BJ (cell line): ENCODE results near the gene SPATA31D3. TPM values are rescaled to one million over a fixed set of nuclear protein-coding genes. Genes with fewer than 3 reads are reported as not detected.
A peak's percentile ranks its signal among the peaks of the same experiment; 100 is the strongest.

Source experiments
- CTCF ChIA-PET: fragments of 350-600 bp; formaldehyde crosslinking; extraction: SDS; loops from one replicate; lab custom pipeline; 2021; ENCODE audit warnings: antibody characterized with exemption, inconsistent platforms; lab: Yijun Ruan, JAX
- POLR2A ChIA-PET: fragments of 300-600 bp; sonication (Branson Sonifier 250); formaldehyde crosslinking; extraction: SDS; loops from one replicate; lab custom pipeline; 2021; ENCODE audit warnings: antibody characterized with exemption; lab: Charles Lee
- DNase-seq: peaks from one replicate; pipeline ENCODE4 v3.0.0-alpha.2; 2011; ENCODE audit warnings: low read depth
- H3K27me3 ChIP-seq: 2 replicates; pipeline ENCODE4 v1.6.0; 2011; ENCODE audit warnings: low read length; ENCODE audit not compliant: control insufficient read depth, insufficient read depth
- H3K36me3 ChIP-seq: 2 replicates; pipeline ENCODE4 v1.5.1; 2011; ENCODE audit warnings: low read length; ENCODE audit not compliant: control insufficient read depth, insufficient read depth
- H3K4me3 ChIP-seq: 2 replicates; pipeline ENCODE4 v1.5.1; 2011; ENCODE audit warnings: low read depth, mild to moderate bottlenecking, control low read depth, low read length
- CTCF ChIP-seq: IDR thresholded peaks from 2 replicates; pipeline ENCODE4 v1.5.1; 2011; ENCODE audit warnings: low read depth, mild to moderate bottlenecking, control low read depth, inconsistent platforms, low read length, moderate library complexity; ENCODE audit not compliant: insufficient read depth
- polyA plus RNA-seq: library from polyadenylated mRNA; depleted of rRNA; stranded (reverse); fragments of >200 nt; gene quantifications from 2 replicates; pipeline ENCODE4 v1.2.3, GENCODE V29; 2011

Gene SPATA31D3
- polyA plus RNA-seq, 1 experiment, result not detected

- Histone ChIP-seq H3K4me3 (no peak overlapping the region), H3K36me3 (no peaks in the 10 kb centered on the region), H3K27me3 (peaks cover 2% of the 10 kb centered on the region; the same call in 1 of the 2 replicates)
- DNase-seq, result no peak
- ChIA-PET CTCF (interaction anchor here (1.8 kb wide), 1 partner anchor 8 kb away, joined by 4 read pairs; no protein-coding TSS in a partner anchor), POLR2A (no interaction called here)
- TF ChIP-seq CTCF, result no peak
These were observed 28.4 kb downstream of the SPATA31D3 start for GRCh38 chr9:81971727-81972126.

- CTCF ChIA-PET, result no interaction called here
These were observed 31.5 kb downstream of the SPATA31D3 start for GRCh38 chr9:81974764-81975163.

GRCh38 chr9:81976351-81976750 lies 33.1 kb downstream of the SPATA31D3 start:
- CTCF ChIA-PET, result no interaction called here
- POLR2A ChIA-PET, result no interaction called here
- no peak for DNase-seq
- no peak for TF ChIP-seq CTCF
- no peak overlapping the region for H3K4me3 ChIP-seq
- H3K27me3 ChIP-seq, result no peaks in the 10 kb centered on the region
- H3K36me3 ChIP-seq, result no peaks in the 10 kb centered on the region

More at GRCh38 chr9:81974764-81975163, 31.5 kb downstream of the SPATA31D3 start:
- POLR2A ChIA-PET, result no interaction called here
- no peaks in the 10 kb centered on the region for H3K27me3 ChIP-seq
- no peak for DNase-seq
- no peaks in the 10 kb centered on the region for H3K36me3 ChIP-seq
- TF ChIP-seq CTCF, result no peak
- no peak overlapping the region for H3K4me3 ChIP-seq

- Histone ChIP-seq H3K4me3 (no peak overlapping the region), H3K27me3 (no peaks in the 10 kb centered on the region), H3K36me3 (no peaks in the 10 kb centered on the region)
- ChIA-PET POLR2A (no interaction called here), CTCF (interaction anchor here (1.3 kb wide), 1 partner anchor 8 kb away, joined by 4 read pairs; no protein-coding TSS in a partner anchor)
- DNase-seq, result no peak
- TF ChIP-seq CTCF, result no peak
These were observed 35.9 kb downstream of the SPATA31D3 start for GRCh38 chr9:81979196-81979595.

- POLR2A ChIA-PET, result no interaction called here
- CTCF ChIA-PET, result interaction anchor here (1.3 kb wide), 1 partner anchor 10 kb away, joined by 4 read pairs; no protein-coding TSS in a partner anchor
- no peak for TF ChIP-seq CTCF
- H3K27me3 ChIP-seq, result no peaks in the 10 kb centered on the region
- DNase-seq, result peak; percentile 19
- no peaks in the 10 kb centered on the region for H3K36me3 ChIP-seq
- H3K4me3 ChIP-seq, result no peak overlapping the region
These were observed 37.3 kb downstream of the SPATA31D3 start for GRCh38 chr9:81980568-81980967.
